ENCODE data around the gene KCTD11.
A peak's percentile ranks its signal among the peaks of the same experiment; 100 is the strongest.

Gene KCTD11

DNA sequence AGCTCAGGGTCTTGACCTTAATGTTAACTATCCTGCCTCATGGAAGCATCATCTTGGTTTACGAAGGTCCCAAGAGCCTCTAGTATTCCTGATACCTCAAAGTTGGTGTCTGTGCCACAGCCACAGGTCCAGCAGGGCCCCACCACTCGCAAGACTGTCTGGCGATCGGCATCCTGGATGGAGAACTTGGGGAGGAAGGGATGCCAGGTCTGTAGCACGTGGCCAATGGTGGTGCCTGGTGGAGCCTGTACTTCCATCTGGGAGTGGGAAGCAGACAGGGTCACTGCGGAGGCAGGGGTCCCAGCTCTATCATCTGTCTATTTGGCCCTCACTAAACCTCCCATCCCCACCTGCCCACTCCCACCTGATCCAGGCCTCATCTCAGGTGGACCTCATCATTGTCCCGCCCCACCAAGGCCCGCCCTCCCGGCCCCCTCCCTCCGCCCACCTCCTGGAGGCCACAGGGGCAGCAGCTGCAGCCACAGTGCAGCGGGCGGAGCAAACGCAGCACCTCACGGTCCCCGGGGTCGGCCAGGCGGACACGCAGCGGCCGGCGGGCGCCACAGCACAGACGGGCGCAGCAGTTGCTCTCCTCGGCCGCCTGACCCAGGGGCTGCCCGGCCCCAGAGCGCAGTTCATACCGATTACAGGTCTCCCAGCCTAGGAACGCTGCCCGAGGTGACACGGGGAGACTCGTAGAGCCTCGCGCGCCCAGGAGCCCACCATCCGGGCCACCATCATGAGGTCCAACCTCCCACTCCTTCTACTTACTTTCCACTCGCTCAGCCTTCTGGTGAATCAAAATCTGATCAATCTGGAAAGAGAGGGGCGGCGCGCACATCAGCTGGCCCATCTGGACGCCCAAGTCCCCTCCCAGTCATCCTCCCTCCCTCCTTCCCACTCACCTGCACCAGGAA, 41.0 kb downstream of the KCTD11 start:
- H3K27me3 ChIP-seq (ENCODE audit: control insufficient read depth, insufficient read depth, low read length), result no peaks in the 10 kb centered on the region
- no peaks in the 10 kb centered on the region for H3K4me1 ChIP-seq (ENCODE audit: control insufficient read depth, insufficient read depth, low read length)
- peak overlapping the region; percentile 83 for H3K4me3 ChIP-seq (ENCODE audit: low read length)
- no peak overlapping the region for H3K9ac ChIP-seq (ENCODE audit: low read length)
- H3K36me3 ChIP-seq (ENCODE audit: control insufficient read depth, insufficient read depth, low read length), result peaks cover 10% of the 10 kb centered on the region
- no peak overlapping the region for H3K27ac ChIP-seq (ENCODE audit: low read depth, low read length)

DNA sequence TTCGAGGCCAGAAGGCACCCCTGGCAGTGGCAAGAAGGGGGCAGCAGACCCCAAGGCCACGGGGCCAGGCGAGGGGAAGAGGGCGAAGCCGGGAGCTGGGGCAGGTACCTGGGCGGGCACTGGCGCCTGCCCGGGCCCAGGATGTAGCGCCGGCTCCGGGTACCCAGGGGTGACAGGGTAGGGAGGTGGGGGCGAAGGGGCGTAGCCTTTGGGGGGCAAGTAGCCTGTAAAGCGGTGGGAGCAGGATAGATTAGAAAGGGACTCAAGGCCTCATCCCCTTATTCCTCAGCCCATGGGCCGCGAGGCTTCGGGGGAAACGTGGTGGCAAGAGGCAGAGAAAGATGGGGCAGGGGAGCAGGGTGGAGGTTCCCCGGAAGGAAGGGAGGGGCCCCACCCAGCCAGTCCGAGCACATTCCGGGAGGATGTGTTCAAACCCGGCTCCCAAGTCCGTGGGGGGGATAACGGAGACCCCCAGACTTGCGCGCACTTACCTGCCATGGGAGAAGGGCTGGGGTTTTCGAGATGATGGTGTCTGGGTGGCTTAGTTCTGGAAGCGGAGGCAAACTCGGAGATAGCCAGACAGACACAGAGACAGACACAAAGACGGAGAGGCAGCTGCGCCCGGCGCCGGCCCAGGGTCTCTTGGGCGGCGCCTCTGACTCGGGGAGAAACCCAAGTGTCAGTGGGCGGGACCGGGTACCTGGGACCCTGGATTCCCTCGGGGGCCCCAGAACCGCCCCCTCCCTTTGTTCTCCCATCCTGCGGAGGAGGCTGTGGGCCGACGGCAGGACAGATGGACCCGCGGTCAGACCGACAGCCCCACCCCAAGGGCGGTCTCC, 41.9 kb downstream of the KCTD11 start:
- Histone ChIP-seq H3K4me3 (ENCODE audit: low read length) (peak overlapping the region; percentile 83), H3K36me3 (ENCODE audit: control insufficient read depth, insufficient read depth, low read length) (peaks cover 10% of the 10 kb centered on the region), H3K4me1 (ENCODE audit: control insufficient read depth, insufficient read depth, low read length) (no peaks in the 10 kb centered on the region), H3K9ac (ENCODE audit: low read length) (peak overlapping the region; percentile 54), H3K27ac (ENCODE audit: low read depth, low read length) (peak overlapping the region; percentile 86), H3K27me3 (ENCODE audit: control insufficient read depth, insufficient read depth, low read length) (no peaks in the 10 kb centered on the region)

DNA sequence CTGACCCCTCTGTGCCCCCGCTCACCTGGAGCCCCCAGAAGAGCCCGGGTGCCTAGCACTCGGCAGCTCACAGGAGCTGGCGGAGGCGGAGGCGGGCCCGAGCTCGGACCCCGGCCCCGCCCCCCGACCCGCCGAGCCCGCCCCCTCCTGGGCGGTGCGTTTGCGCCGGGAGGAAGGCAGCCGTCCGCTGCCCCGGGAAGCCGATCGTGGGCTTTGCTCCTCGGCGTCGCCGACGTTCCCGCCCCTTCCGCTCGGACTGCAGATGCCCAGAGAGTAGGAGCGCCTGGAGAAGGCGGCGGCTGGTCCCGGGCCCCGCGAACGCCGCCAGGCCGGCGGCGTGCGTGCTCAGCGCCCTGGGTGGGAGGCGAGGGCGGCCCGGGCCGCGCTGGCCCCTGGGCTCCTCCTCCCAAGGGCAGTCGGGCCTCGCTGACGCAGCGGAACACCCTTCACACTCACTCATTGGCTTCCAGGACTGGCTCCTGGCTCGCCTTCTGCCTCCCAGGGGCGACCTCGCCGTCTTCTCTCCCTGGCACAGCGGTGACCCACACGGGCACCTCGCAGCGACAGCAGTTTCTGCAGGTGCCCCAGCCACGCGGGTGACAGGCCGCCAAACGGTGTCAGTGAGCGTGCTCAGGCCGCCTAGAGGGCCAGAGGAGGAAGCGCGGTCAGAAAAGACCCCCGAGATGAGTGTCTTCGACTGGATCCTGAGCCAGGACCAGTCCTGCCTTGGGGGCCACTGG, 42.7 kb downstream of the KCTD11 start, which contains the start of gene PLSCR3:
PLSCR3 (minus strand) TSS at position 74 of the 740 bp plus-strand sequence. CDS start 415 bp downstream, outside the sequence.
- no peaks in the 10 kb centered on the region for H3K4me1 ChIP-seq (ENCODE audit: control insufficient read depth, insufficient read depth, low read length)
- peak within 1 kb of the TSS; percentile 83 for H3K4me3 ChIP-seq (ENCODE audit: low read length)
- peaks cover 5% of the 10 kb centered on the region for H3K36me3 ChIP-seq (ENCODE audit: control insufficient read depth, insufficient read depth, low read length)
- H3K9ac ChIP-seq (ENCODE audit: low read length), result peak within 1 kb of the TSS; percentile 88
- no peaks in the 10 kb centered on the region for H3K27me3 ChIP-seq (ENCODE audit: control insufficient read depth, insufficient read depth, low read length)
- H3K27ac ChIP-seq (ENCODE audit: low read depth, low read length), result peak within 1 kb of the TSS; percentile 86

- H3K27me3 ChIP-seq (ENCODE audit: control insufficient read depth, insufficient read depth, low read length), result no peaks in the 10 kb centered on the region
- no peak overlapping the region for H3K4me3 ChIP-seq (ENCODE audit: low read length)
- H3K4me1 ChIP-seq (ENCODE audit: control insufficient read depth, insufficient read depth, low read length), result no peaks in the 10 kb centered on the region
- H3K27ac ChIP-seq (ENCODE audit: low read depth, low read length), result no peak overlapping the region
- peaks cover 3% of the 10 kb centered on the region for H3K36me3 ChIP-seq (ENCODE audit: control insufficient read depth, insufficient read depth, low read length)
- no peak overlapping the region for H3K9ac ChIP-seq (ENCODE audit: low read length)
These were observed 44.2 kb downstream of the KCTD11 start for GRCh38 chr17:7396147-7396546.

- H3K27me3 ChIP-seq (ENCODE audit: control insufficient read depth, insufficient read depth, low read length), result no peaks in the 10 kb centered on the region
- H3K4me1 ChIP-seq (ENCODE audit: control insufficient read depth, insufficient read depth, low read length), result peaks cover 7% of the 10 kb centered on the region
- no peak overlapping the region for H3K27ac ChIP-seq (ENCODE audit: low read depth, low read length)
- no peaks in the 10 kb centered on the region for H3K36me3 ChIP-seq (ENCODE audit: control insufficient read depth, insufficient read depth, low read length)
- no peak overlapping the region for H3K4me3 ChIP-seq (ENCODE audit: low read length)
- H3K9ac ChIP-seq (ENCODE audit: low read length), result no peak overlapping the region
These were observed 46.6 kb downstream of the KCTD11 start for GRCh38 chr17:7398612-7399011.

DNA sequence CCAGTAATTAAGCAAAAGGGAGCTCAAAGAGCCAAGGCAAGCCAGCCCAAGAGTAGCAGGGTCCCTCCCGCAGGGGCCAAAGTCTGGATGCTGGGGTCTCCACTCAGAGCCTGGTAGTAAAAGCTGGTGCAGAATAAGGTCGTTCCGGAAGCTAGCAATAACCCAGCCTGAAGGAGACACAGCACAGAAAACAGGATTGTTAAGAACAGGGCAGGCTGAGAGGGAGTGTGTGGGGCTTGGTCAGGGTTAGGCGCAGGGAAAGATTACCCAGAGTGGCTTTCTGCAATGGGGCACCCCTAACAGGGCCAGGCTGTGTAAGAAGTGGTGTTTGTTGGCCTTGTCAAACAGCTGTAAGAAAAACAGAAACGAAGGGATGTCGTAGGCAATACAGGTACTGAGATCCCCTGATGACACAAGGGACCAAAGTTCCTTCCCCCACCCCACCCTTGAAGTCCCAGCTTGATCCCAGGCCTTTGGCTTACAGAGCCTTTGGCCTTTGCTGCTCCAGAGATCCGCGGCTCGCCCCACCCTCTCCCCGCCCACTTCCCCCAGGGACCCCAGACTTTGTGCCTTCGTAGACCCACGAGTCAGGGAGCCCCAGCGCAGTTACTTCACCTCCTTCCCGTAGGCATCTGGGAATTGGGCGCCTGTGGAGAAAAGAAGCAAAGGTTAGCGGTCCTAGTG, 51.2 kb downstream of the KCTD11 start:
- Histone ChIP-seq H3K27ac (ENCODE audit: low read depth, low read length) (peak overlapping the region; percentile 90), H3K27me3 (ENCODE audit: control insufficient read depth, insufficient read depth, low read length) (peaks cover 2% of the 10 kb centered on the region), H3K4me1 (ENCODE audit: control insufficient read depth, insufficient read depth, low read length) (peaks cover 12% of the 10 kb centered on the region), H3K9ac (ENCODE audit: low read length) (peak overlapping the region; percentile 75), H3K4me3 (ENCODE audit: low read length) (peak overlapping the region; percentile 87), H3K36me3 (ENCODE audit: control insufficient read depth, insufficient read depth, low read length) (no peaks in the 10 kb centered on the region)

GRCh38 chr17:7403727-7403976, 51.7 kb downstream of the KCTD11 start:
- peaks cover 2% of the 10 kb centered on the region for H3K27me3 ChIP-seq (ENCODE audit: control insufficient read depth, insufficient read depth, low read length)
- peak overlapping the region; percentile 87 for H3K4me3 ChIP-seq (ENCODE audit: low read length)
- H3K4me1 ChIP-seq (ENCODE audit: control insufficient read depth, insufficient read depth, low read length), result peaks cover 12% of the 10 kb centered on the region
- H3K9ac ChIP-seq (ENCODE audit: low read length), result peak overlapping the region; percentile 71
- H3K27ac ChIP-seq (ENCODE audit: low read depth, low read length), result peak overlapping the region; percentile 90
- H3K36me3 ChIP-seq (ENCODE audit: control insufficient read depth, insufficient read depth, low read length), result no peaks in the 10 kb centered on the region

- H3K4me3 ChIP-seq (ENCODE audit: low read length), result peak within 1 kb of the TSS; percentile 87
- no peaks in the 10 kb centered on the region for H3K36me3 ChIP-seq (ENCODE audit: control insufficient read depth, insufficient read depth, low read length)
- peak within 1 kb of the TSS; percentile 90 for H3K27ac ChIP-seq (ENCODE audit: low read depth, low read length)
- peaks cover 12% of the 10 kb centered on the region for H3K4me1 ChIP-seq (ENCODE audit: control insufficient read depth, insufficient read depth, low read length)
- H3K27me3 ChIP-seq (ENCODE audit: control insufficient read depth, insufficient read depth, low read length), result peaks cover 2% of the 10 kb centered on the region
- H3K9ac ChIP-seq (ENCODE audit: low read length), result peak within 1 kb of the TSS; percentile 75
These were observed 52.2 kb downstream of the KCTD11 start, which contains the start of gene TMEM256 for GRCh38 chr17:7403977-7404736. Gene TMEM256 (minus strand): TSS chr17:7404097. CDS start chr17:7404084, 13 bp downstream.

All from rectal smooth muscle tissue (tissue), 1 donor.